GM12892 (cell line): ENCODE data around the gene OR2B2.
A peak's percentile ranks its signal among the peaks of the same experiment; 100 is the strongest.

Experiments used
- DNase-seq: peaks from one replicate; pipeline ENCODE4 v3.0.0; 2011; ENCODE audit not compliant: insufficient read length
- FAIRE-seq: peaks from 2 replicates; lab custom pipeline; 2011; peaks lifted over from hg19 to GRCh38; lab: Jason Lieb, UNC
- POLR2A ChIP-seq: IDR thresholded peaks from 2 replicates; pipeline ENCODE4 v1.6.1; 2011; ENCODE audit warnings: low read depth, low read length, control low read depth
- POLR2AphosphoS5 ChIP-seq: IDR thresholded peaks from 2 replicates; pipeline ENCODE4 v1.6.1; 2011; ENCODE audit warnings: low read depth, low read length, control low read depth
- TAF1 ChIP-seq: IDR thresholded peaks from 2 replicates; pipeline ENCODE4 v1.6.1; 2011; ENCODE audit warnings: low read depth, mild to moderate bottlenecking, control low read depth, low read length, borderline replicate concordance

The OR2B2 gene

DNA sequence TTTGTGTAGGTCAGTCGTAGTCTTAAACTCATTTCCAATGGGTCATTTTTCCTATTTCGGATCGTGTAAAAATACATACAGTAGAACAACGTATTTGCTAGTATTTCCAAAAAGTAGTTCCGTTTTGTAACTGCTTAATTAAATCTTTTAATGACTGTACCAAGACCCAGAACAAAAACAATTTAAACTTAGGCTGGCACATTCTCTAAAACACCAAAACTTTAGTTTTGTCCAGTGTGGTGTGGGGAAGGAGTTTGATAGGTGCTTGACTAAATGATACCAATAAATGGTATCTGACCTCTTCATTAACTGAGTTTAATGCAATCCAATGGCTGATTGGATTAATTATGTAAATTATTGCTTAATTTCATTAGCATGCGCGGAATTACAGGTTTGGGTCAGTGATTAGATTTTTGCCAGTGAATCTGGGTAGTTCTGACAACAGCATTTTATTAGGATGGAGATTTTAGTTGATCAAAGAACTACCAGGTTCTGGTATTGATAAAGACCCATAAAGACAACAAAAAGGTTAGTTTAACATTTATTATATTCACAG lies 20.8 kb downstream of the OR2B2 start:
- FAIRE-seq = peak; percentile 24
- no peak for DNase-seq

DNA sequence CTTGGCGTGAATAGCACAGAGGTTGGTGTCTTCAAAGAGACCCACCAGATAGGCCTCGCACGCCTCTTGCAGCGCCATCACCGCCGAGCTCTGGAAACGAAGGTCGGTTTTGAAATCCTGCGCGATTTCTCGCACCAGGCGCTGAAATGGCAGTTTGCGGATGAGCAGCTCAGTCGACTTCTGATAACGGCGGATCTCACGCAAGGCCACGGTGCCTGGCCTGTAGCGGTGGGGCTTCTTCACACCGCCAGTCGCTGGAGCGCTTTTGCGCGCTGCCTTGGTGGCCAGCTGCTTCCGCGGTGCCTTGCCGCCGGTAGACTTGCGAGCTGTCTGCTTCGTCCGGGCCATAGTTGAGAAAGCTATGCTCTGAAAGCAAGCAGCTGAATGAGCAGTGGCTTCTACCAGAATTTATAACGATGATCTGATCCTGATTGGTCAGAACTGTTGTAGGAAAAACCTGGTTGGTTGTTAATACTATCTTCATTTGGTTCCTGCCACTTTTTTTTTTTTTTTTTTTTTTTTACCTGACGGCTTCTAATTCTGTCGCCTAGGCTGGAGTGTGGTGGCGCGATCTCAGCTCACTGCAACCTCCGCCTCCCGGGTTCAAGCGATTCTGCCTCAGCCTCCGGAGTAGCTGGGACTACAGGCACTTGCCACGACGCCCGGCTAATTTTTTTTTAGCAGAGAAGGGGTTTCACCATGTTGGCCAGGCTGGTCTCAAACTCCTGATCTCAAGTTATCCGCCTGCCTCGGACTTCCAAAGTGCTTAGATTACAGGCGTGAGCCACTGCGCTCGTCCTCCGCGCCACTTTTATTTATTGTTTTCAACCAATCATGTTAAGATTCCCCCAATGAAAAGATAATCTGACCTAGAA lies 21.5 kb downstream of the OR2B2 start:
- TF ChIP-seq POLR2AphosphoS5 (peak; percentile 97), TAF1 (peak; percentile 52; the same call in 1 of the 2 replicates), POLR2A (peak; percentile 98)
- FAIRE-seq = peak; percentile 90
- DNase-seq = no peak

More for the DNA sequence above, 20.8 kb downstream of the OR2B2 start:
- TF ChIP-seq POLR2A (no peak), POLR2AphosphoS5 (no peak), TAF1 (no peak)

DNA sequence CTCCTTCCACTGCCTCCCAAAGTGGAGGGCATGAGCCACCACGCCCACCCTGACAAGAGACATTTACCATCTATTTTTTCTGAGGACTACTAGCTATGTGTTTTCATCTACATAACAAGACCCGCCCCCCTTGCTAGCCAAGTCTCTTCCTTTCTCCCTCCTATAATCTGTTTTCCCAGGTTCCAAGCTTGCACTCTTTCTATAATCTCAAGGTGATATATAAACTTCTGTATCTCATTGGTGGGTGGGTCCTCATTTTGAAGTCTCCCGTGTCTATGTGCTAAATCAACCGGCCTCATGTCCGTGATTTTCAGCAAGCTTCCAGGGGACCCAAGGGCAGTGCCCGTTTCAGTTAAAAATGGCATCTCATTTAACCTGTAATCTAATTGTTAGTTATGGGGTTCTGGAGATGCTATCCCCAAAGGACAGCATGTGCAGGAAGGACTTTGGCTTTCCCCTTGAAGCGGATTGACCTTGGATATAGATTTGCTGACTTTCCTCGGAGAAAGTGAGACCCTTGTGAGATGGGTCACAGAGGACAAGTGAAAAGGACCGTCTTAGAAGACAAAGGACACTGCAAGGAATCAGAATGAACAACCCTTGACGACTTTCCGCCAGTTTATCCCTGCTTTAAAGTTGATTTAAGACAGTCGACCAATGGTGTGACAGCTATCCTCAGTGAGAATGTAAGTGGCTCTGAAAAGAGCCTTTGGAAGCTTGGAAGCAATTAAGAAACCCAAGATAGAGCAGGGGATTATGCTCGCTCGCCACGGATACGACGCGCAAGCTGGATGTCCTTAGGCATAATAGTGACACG lies 22.4 kb downstream of the OR2B2 start:
- TF ChIP-seq POLR2AphosphoS5 (no peak), TAF1 (no peak), POLR2A (no peak; the same call in 1 of the 2 replicates)
- no peak for DNase-seq
- FAIRE-seq = peak; percentile 46

DNA sequence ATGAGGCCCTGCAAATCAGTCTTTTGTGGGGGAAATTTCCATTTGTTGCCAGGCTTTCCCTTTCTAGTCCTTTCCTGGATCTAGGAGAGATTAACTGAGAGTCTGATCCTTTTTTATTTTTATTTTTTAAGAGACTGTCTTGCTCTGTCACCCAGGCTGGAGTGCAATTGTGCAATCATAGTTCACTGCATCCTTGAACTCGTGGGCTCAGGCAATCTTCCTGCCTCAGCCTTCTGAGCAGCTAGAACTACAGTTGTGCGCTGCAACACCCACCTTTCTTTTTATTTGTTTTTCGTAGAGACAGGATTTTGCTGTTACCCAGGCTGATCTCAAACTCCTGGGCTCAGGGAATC lies 22.9 kb downstream of the OR2B2 start:
- no peak for TF ChIP-seq TAF1
- no peak for TF ChIP-seq POLR2AphosphoS5
- no peak for TF ChIP-seq POLR2A
- FAIRE-seq (no peak), DNase-seq (no peak)

DNA sequence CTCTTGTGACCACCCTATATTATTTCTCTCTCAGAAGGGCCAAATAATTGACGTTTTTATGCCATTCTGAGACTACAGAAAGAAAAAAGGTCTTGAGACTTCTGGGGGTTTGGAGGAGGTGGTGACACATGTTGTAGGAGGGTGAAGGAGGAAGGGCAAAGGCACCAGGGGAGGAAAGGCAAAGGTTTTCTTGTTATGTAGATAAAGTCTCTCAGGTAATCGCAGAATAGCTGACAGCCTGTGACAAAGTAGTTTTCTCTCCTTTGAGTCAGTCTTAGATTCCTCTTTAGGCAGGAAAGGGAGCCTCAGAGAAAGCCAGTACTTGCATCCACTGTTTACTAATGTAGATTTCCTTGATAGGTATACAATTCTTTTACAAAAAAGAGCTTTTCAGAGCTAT lies 23.6 kb downstream of the OR2B2 start:
- no peak for TF ChIP-seq POLR2A
- TF ChIP-seq POLR2AphosphoS5 = no peak
- no peak for TF ChIP-seq TAF1
- DNase-seq = no peak

DNA sequence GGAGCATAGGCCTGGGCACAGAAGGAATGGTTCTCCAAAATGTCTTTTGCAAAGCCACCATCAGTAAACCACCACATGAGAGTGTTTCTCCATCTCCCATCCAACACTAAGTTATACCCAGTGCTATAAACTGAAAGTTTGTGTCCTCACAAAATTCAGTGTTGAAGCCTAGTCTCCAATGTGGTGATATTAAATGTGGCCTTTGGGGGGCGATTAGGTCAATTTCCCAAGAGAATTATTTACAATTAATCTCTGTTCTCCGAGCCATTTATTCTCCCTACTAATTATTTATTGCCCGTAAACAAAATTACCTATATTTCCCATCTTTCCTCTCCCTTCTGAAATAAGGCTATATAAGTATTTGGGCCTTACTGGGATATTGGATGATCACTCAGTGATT lies 26.1 kb downstream of the OR2B2 start:
- TF ChIP-seq POLR2AphosphoS5 (no peak), TAF1 (no peak), POLR2A (no peak)
- no peak for FAIRE-seq

More for the DNA sequence above, 23.6 kb downstream of the OR2B2 start:
- peak; percentile 5 for FAIRE-seq

DNA sequence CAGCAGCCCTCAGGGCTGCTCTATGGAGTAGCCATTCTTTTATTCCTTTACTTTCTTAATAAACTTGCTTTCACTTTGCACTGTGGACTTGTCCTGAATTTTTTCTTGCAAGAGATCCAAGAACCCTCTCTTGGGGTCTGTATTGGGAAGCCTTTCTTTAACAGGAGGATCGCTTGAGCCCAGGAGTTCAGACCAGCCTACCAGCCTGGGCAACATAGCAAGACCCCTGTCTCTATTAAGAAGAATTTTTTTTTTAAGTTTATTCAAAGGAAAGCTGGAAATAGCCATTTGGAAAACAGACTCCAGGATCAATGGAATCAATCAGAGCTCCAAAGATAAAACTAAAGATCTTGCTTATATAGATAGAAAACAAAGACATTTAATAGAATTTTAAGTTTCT lies 29.1 kb downstream of the OR2B2 start:
- DNase-seq = no peak
- TF ChIP-seq POLR2AphosphoS5 (no peak), POLR2A (no peak), TAF1 (no peak)
- no peak for FAIRE-seq

More for the DNA sequence above, 26.1 kb downstream of the OR2B2 start:
- no peak for DNase-seq

DNA sequence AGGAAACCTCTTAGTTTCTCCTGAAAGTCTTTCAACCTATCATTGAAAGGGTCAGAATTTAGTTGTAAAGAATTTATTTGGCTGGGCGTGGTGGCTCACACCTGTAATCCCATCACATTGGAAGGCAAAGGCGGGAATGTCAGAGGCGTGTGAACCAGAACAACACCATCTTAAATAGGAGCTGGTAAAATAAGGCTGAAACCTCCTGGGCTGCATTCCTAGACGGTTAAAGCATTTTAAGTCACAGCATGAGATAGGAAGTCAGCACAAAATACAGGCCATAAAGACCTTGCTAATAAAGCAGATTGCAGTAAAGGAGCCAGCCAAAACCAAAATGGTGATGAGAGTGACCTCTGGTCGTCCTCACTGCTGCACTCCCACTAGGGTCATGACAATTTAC lies 29.6 kb downstream of the OR2B2 start:
- DNase-seq (no peak), FAIRE-seq (no peak)
- TF ChIP-seq POLR2AphosphoS5 (no peak), TAF1 (no peak), POLR2A (no peak)

DNA sequence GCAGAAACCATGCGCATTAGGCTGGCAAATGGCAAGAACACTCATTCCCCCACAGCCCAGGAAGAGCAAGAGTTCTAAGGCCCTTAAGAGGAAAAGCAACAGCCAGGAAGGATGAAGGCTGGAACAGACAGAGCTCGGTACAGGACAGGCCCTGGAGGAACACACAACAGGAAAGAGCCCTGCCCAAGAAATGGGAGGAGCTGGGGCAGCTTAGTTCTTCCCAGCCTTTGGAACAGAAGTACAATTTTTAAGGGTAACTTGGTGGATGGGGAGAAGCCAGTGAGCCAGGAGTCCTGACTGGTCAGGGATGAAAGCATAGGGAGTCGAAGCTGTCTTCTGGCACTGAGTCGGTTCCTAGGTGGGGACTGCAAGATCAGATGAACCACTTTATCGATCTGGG lies 32.4 kb downstream of the OR2B2 start:
- FAIRE-seq (no peak), DNase-seq (no peak)
- no peak for TF ChIP-seq TAF1
- no peak for TF ChIP-seq POLR2AphosphoS5
- no peak for TF ChIP-seq POLR2A

DNA sequence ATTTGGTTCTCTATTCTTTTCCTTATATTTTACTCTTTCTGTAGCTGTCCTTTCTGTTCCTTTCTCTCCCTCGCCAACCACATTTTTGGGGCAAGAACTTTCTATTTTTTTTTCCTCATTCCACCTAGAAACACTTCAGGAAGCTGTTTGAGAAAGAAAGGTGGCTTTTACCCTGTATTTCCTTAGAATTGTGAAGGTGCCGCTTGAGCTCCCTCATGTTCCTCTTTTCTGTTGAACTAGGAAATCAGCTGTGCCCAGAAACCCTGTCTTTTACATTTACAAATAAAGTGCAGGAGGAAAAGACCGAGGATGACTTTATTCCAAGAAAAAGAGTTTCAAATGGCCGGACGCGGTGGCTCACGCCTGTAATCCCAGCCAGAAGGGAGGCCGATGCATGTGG lies 38.2 kb downstream of the OR2B2 start:
- TF ChIP-seq TAF1 = no peak
- TF ChIP-seq POLR2AphosphoS5 = no peak
- TF ChIP-seq POLR2A = no peak
- no peak for DNase-seq
- FAIRE-seq = no peak

DNA sequence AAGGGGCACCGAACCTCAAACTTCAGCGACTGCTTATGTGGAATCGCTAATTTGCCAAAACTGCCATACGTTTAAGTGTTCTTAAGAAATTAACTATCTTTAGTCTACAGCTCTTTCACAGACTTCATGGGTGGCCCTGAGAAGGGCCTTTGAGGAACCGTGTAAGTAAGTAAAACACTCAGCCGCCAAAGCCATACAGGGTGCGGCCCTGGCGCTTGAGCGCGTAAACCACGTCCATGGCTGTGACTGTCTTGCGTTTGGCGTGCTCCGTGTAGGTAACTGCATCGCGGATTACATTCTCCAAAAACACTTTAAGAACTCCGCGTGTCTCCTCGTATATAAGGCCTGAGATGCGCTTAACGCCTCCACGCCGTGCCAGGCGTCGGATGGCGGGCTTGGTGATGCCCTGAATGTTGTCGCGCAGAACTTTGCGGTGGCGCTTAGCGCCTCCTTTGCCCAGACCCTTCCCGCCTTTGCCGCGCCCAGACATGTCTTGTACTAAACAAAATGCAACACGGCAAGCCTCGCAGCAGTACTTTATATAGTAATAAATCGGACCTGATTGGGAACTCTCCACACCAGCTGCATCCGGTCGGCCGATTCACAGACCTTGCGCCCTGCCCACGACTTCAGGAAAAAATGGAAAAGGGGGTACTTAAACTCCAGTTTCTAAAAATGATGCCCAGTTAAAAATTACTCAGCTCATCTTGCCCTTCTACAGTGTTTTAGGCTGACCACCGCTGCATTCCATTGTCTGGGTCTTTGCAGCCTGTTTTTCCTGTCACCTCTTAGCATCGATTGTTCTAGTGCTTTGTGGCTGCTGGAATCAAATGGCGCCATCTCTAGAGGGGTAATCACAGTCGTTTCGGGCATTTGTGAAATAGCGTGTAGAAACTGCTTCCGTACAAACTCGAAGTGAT lies 38.9 kb downstream of the OR2B2 start:
- FAIRE-seq (peak; percentile 81), DNase-seq (no peak)
- TF ChIP-seq TAF1 (no peak), POLR2AphosphoS5 (peak; percentile 95), POLR2A (peak; percentile 91)
